GM23338 (cell line): ENCODE measurements around the gene NPEPL1.

Source experiments
- CREB1 ChIP-seq: fragments of 250-450 bp; sonication (Bioruptor Pico); IDR thresholded peaks from 2 replicates; pipeline ENCODE4 v1.5.0; 2020; ENCODE audit warnings: low read depth, mild to moderate bottlenecking, moderate library complexity
- CTCF ChIP-seq, 2 experiments: fragments of 200-600 bp in 1 of 2; sonication (generic) in 1 of 2; conservative IDR thresholded peaks; 2 replicates each; pipeline versions ENCODE4 v1.5.1 to v1.6.1; 2016 to 2017; ENCODE audit warnings: antibody characterized with exemption in 2 of 2, low read depth in 2 of 2, mild to moderate bottlenecking in 2 of 2, moderate library complexity in 1 of 2
- EZH2 ChIP-seq: fragments of 200-600 bp; sonication (generic); IDR thresholded peaks from one replicate; pipeline ENCODE4 v1.8.0; 2017; ENCODE audit warnings: antibody characterized with exemption, mild to moderate bottlenecking, low read depth; ENCODE audit not compliant: unreplicated experiment
- EZH2phosphoT487 ChIP-seq: fragments of 200-600 bp; sonication (generic); IDR thresholded peaks from one replicate; pipeline ENCODE4 v1.8.1; 2018; ENCODE audit warnings: antibody characterized with exemption; ENCODE audit not compliant: unreplicated experiment
- JUNB ChIP-seq: IDR thresholded peaks from one replicate; pipeline ENCODE4 v1.6.1; 2016; ENCODE audit warnings: antibody characterized with exemption; ENCODE audit not compliant: unreplicated experiment
- NANOG ChIP-seq: IDR thresholded peaks from 2 replicates; pipeline ENCODE4 v1.6.1; 2016; ENCODE audit warnings: antibody characterized with exemption, borderline replicate concordance
- POLR2AphosphoS5 ChIP-seq: IDR thresholded peaks from 2 replicates; pipeline ENCODE4 v1.6.1; 2016; ENCODE audit warnings: antibody characterized with exemption, low read depth
- REST ChIP-seq: IDR thresholded peaks from one replicate; pipeline ENCODE4 v1.6.1; 2018; ENCODE audit warnings: antibody characterized with exemption; ENCODE audit not compliant: unreplicated experiment
- ZNF331 ChIP-seq: fragments of 250-450 bp; sonication (Bioruptor Pico); IDR thresholded peaks from 2 replicates; pipeline ENCODE4 v1.5.0; 2020; ENCODE audit warnings: low read depth, mild to moderate bottlenecking, moderate library complexity

GRCh38 chr20:58670659-58671058 lies 21.9 kb upstream of the NPEPL1 start:
- TF ChIP-seq CTCF (conservative IDR thresholded peaks at IDR 0.05; ENCODE audit: low read depth in 2 of 2) (no peak), EZH2 (no peak), EZH2phosphoT487 (no peak), CREB1 (CRISPR knock-in tag) (no peak), POLR2AphosphoS5 (no peak), JUNB (no peak), REST (no peak), ZNF331 (CRISPR knock-in tag) (no peak), NANOG (no peak)
